ENCODE data around the gene LRP4.

LRP4 gene

DNA sequence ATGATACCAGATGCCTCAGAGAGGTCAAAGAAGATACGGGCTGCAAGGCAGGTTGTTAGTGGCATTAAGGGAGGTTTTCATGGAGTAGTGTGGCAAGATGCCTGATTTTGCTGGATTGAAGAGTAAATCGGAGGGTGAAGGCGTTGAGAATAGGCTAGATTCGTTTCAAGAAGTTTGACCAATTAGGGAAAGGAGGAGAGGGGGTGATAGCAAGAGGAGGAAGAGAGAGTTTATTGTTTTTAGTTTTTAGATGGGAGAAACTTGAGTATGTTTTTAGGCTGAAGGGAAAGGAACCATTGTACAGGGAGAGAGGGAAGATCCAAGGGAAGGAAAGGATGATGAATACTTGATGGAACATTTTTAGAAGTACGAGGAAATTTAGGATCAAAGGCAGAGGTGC, 34.7 kb upstream of the LRP4 start:
- no peak for DNase-seq (ENCODE audit: low read depth in 2 of 2)
- TF ChIP-seq CTCF (IDR thresholded peaks at IDR 0.05; ENCODE audit: low read depth, low read length) = no peak
- H3K4me3 ChIP-seq (replicated peaks in 1 of 2; ENCODE audit: low read depth in 2 of 2, low read length in 2 of 2) = no peak overlapping the region

DNA sequence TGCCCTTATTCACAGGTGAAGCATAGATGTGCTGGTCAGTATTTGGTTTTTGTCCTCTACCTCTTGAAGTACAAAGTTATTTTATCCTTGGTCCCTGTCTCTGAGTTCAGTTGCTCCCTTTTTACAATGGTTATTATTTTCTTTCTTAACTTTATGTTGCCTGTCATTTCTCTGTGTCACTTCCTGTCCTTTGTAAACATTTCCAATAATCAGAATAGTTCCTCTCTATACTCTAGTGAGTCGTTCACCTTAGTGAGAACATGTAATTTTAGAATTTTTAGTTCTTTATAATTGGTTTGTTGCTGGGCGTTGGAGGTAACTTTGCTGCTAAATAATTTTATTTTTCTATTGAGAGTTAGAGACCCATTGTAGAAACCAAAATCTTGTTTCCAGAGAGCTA, 34.2 kb upstream of the LRP4 start:
- DNase-seq (ENCODE audit: low read depth in 2 of 2) = no peak

GRCh38 chr11:46951864-46952263, 33.5 kb upstream of the LRP4 start:
- DNase-seq (ENCODE audit: low read depth in 2 of 2) = peak in 1 of 2 donors; percentile 33
- TF ChIP-seq CTCF (IDR thresholded peaks at IDR 0.05; ENCODE audit: low read depth, low read length) = no peak
- no peak overlapping the region for H3K4me3 ChIP-seq (replicated peaks in 1 of 2; ENCODE audit: low read depth in 2 of 2, low read length in 2 of 2)

More for the DNA sequence above, 34.2 kb upstream of the LRP4 start:
- no peak for TF ChIP-seq CTCF (IDR thresholded peaks at IDR 0.05; ENCODE audit: low read depth, low read length)
- H3K4me3 ChIP-seq (replicated peaks in 1 of 2; ENCODE audit: low read depth in 2 of 2, low read length in 2 of 2) = no peak overlapping the region

DNA sequence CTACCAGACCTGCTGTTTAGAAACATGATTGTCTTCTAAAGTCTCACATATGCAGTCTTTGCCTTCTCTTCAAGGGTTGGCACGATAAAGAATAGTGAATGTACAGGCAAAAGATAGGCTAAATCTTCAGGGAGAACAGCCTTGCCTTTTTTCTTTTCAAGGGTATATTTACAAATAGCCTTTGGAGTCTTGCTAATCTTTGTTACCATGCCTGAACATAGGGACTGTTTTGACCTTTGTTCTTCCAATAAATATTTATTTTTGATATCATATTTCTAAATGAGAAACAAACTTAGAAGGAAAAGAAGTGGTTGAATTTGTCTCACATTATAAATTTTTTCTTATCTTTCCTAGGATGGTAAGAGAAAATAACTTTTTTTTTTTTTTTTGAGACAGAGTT, 30.9 kb upstream of the LRP4 start:
- DNase-seq (ENCODE audit: low read depth in 2 of 2) = no peak
- H3K4me3 ChIP-seq (replicated peaks in 1 of 2; ENCODE audit: low read depth in 2 of 2, low read length in 2 of 2) = no peak overlapping the region
- no peak for TF ChIP-seq CTCF (IDR thresholded peaks at IDR 0.05; ENCODE audit: low read depth, low read length)

DNA sequence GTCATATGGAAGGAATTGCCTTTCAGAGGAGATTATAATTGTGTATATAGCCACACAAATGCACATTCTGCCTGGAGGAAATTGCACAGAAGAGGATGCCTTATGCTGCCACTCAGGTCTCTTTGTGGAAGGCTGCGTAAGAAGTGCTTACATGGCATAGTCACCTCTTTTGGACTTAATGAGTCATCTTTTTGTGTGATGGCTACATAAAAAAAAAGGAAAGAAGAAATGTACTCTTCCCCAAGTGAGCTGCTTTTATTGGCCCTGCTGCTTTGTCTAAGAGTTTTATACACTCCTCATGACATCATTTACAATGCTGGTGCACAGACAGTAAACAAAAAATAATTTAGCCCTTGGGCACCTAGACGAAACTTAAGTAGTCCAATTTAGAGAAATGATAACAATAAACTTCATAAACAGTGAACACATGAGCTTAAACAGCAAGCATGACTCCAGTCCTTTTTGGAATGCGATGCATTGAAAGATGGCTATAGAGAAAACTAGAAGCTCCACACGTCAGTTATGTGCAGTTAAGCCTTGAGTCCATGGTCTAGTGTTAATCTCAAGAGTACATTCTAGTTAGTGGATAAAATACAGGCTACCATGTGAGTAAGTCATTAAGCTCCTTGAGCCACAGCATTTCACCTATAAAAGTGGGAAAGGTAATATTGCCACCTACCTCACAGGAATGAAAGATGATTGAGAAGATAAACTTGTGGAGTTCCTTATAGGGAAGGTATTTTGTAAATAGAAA, 30.2 kb upstream of the LRP4 start:
- no peak for TF ChIP-seq CTCF (IDR thresholded peaks at IDR 0.05; ENCODE audit: low read depth, low read length)
- DNase-seq (ENCODE audit: low read depth in 2 of 2) = peak; percentile 66 to 87
- no peak overlapping the region for H3K4me3 ChIP-seq (replicated peaks in 1 of 2; ENCODE audit: low read depth in 2 of 2, low read length in 2 of 2)

GRCh38 chr11:46947399-46948077, 29.2 kb upstream of the LRP4 start:
- DNase-seq (ENCODE audit: low read depth in 2 of 2) = no peak
- no peak overlapping the region for H3K4me3 ChIP-seq (replicated peaks in 1 of 2; ENCODE audit: low read depth in 2 of 2, low read length in 2 of 2)
- no peak for TF ChIP-seq CTCF (IDR thresholded peaks at IDR 0.05; ENCODE audit: low read depth, low read length)
